ENCODE data around the gene UFM1. TPM values are rescaled to one million over a fixed set of nuclear protein-coding genes. Genes with fewer than 3 reads are reported as not detected.
"Not testable (repeated sequence)": the region's sequence is repeated elsewhere in the genome, so short reads cannot be mapped to it uniquely, and the experiment has no call there.

The UFM1 gene
- total and polyA plus RNA-seq, 3 donors from 2014 or later: 21.4 to 30.8 (median 26.5) TPM

DNA sequence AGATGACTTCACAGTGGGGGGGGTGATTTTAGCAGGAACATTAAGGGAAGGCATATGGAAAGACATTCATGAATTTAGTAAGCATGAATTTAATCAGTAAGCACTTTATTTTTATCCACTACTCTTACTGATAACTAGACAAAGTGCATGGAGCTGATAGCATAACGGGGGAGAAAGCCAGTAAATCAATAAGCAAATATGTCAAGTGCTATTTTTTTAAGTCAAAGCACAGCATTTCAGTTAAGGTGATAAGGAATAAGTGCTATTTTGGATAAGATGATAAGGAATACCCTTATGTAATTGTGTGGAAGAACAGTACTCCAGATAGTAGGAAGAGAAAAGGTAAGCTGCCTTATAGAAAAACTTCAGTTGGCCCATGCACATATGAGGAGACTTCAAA lies 19.4 kb downstream of the UFM1 start:
- WGBS, 2 donors: 57 to 63% methylated on average over 1 of the region's 1 CpG
- H3K9me3 ChIP-seq: no peaks in the 10 kb centered on the region
- TF ChIP-seq, protein P1, sequence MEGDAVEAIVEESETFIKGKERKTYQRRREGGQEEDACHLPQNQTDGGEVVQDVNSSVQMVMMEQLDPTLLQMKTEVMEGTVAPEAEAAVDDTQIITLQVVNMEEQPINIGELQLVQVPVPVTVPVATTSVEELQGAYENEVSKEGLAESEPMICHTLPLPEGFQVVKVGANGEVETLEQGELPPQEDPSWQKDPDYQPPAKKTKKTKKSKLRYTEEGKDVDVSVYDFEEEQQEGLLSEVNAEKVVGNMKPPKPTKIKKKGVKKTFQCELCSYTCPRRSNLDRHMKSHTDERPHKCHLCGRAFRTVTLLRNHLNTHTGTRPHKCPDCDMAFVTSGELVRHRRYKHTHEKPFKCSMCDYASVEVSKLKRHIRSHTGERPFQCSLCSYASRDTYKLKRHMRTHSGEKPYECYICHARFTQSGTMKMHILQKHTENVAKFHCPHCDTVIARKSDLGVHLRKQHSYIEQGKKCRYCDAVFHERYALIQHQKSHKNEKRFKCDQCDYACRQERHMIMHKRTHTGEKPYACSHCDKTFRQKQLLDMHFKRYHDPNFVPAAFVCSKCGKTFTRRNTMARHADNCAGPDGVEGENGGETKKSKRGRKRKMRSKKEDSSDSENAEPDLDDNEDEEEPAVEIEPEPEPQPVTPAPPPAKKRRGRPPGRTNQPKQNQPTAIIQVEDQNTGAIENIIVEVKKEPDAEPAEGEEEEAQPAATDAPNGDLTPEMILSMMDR (IDR thresholded peaks at IDR 0.05): no peak
- no peak for TF ChIP-seq POLR2A (IDR thresholded peaks at IDR 0.05)
- intact Hi-C loops (cut with DNase I; ENCODE audit: low total_unique reads): no loop called here
- DNase-seq: no peak
- H3K36me3 ChIP-seq (ENCODE audit: low read depth, missing control alignments): no peaks in the 10 kb centered on the region
- H3K27ac ChIP-seq: no peak overlapping the region
- no peak overlapping the region for H3K4me3 ChIP-seq
- no peaks in the 10 kb centered on the region for H3K27me3 ChIP-seq
- no peaks in the 10 kb centered on the region for H3K4me1 ChIP-seq

DNA sequence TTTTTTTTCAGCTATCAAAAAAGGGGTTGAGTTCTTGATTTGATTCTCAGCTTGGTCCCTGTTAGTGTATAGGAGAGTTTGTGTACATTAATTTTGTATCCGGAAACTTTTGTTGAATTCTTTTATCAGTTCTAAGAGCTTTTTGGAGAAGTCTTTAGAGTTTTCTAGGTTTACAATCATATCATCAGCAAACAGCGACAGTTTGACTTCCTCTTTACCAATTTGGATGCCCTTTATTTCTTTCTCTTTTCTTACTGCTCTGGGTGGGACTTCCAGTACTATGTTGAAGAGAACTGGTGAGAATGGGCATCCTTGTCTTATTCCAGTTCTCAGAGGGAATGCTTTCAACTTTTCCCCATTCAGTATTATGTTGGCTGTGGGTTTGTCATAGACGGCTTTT lies 20.4 kb downstream of the UFM1 start:
- DNase-seq; H3K27ac ChIP-seq; H3K36me3 ChIP-seq (ENCODE audit: low read depth, missing control alignments); intact Hi-C loops (cut with DNase I; ENCODE audit: low total_unique reads); H3K9me3 ChIP-seq; H3K4me3 ChIP-seq; H3K4me1 ChIP-seq; H3K27me3 ChIP-seq: not testable (repeated sequence)
- WGBS, 2 donors: 89 to 93% methylated on average over 3 of the region's 3 CpGs

DNA sequence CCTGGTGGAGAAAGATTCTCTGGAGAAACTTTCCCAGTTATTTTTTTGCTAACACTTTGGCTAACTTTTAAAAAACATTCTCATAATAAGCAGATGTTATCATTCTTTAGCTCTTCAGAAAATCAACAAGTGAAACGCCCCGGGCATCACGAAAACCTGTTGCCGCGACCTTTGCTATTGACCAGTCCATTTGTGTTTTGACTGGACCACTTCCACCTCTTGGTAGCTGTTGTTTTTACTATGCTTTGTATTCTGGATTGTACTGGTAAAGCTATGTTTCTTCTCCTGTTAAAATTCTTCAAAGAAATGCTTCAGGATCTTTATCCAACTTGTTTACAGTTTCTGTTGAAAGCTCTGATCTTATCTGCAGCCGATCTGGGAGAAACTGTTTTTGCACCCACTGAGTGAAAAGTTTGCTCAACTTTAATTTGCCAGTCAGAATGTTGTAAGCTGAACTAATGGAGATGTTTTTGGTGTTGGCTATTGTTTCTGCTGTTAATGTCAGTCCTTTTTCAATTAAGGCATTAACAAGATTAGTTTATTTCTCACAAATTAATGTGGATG lies 23.3 kb downstream of the UFM1 start:
- H3K4me3 ChIP-seq: no peak overlapping the region
- WGBS, 2 donors: 45 to 52% methylated on average over 6 of the region's 6 CpGs
- TF ChIP-seq, protein P1 (IDR thresholded peaks at IDR 0.05): no peak
- TF ChIP-seq POLR2A (IDR thresholded peaks at IDR 0.05): no peak
- intact Hi-C loops (cut with DNase I; ENCODE audit: low total_unique reads): no loop called here
- no peaks in the 10 kb centered on the region for H3K27me3 ChIP-seq
- no peaks in the 10 kb centered on the region for H3K9me3 ChIP-seq
- H3K36me3 ChIP-seq (ENCODE audit: low read depth, missing control alignments): no peaks in the 10 kb centered on the region
- no peak for DNase-seq
- H3K27ac ChIP-seq: no peak overlapping the region
- no peaks in the 10 kb centered on the region for H3K4me1 ChIP-seq

DNA sequence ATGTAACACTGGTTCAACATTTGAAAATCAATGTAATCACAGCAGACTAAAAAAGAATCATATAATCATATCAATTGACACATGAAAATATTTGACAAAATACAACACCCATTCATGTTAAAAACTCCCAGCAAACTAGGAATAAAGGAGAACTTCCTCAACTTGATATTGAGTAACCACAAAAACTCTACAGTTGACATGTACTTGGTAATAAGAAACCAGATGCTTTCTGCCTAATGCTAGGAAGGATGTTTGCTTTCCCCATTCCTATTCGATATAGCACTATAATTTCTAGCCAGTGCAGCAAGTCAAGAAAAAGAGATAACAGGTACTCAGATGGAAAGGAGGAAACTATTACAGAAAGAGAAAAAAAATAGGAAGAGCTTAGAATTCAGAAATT lies 26.9 kb downstream of the UFM1 start:
- Histone ChIP-seq H3K27ac (no peak overlapping the region), H3K4me1 (no peaks in the 10 kb centered on the region), H3K4me3 (no peak overlapping the region), H3K9me3 (no peaks in the 10 kb centered on the region), H3K36me3 (ENCODE audit: low read depth, missing control alignments) (no peaks in the 10 kb centered on the region), H3K27me3 (no peaks in the 10 kb centered on the region)
- no peak for DNase-seq
- 0% methylated on average over 1 of the region's 1 CpG for WGBS, 2 donors
- intact Hi-C loops (cut with DNase I; ENCODE audit: low total_unique reads): no loop called here
- no peak for TF ChIP-seq POLR2A (IDR thresholded peaks at IDR 0.05)
- TF ChIP-seq, protein P1 (IDR thresholded peaks at IDR 0.05): no peak

DNA sequence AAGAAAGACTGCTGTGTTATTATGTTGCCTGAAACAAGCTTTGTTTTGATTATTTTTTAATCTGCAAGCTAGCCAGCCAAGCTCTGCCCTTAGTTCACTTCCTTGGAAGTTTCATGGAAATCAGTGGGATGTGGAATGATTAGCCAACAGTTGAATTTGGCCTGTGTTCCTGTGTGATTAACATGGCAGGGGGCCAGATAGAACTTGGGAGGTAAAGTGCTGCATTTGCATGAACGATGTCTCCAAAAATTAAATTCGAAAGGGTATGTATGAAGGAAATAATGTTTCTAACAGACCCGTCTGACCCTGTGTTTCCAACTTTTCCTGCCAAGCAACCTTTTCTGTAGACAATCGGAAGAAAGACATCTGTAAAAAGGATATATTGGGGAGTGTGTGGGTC lies 32.2 kb downstream of the UFM1 start:
- Histone ChIP-seq H3K9me3 (no peaks in the 10 kb centered on the region), H3K36me3 (ENCODE audit: low read depth, missing control alignments) (no peaks in the 10 kb centered on the region), H3K4me3 (no peak overlapping the region), H3K27ac (no peak overlapping the region), H3K27me3 (no peaks in the 10 kb centered on the region), H3K4me1 (no peaks in the 10 kb centered on the region)
- 47 to 51% methylated on average over 4 of the region's 4 CpGs for WGBS, 2 donors
- intact Hi-C loops (cut with DNase I; ENCODE audit: low total_unique reads): no loop called here
- no peak for TF ChIP-seq POLR2A (IDR thresholded peaks at IDR 0.05)
- TF ChIP-seq, protein P1 (IDR thresholded peaks at IDR 0.05): no peak
- DNase-seq: no peak
